ENCODE results near the gene PUM2. TPM values are rescaled to one million over a fixed set of nuclear protein-coding genes. Genes with fewer than 3 reads are reported as not detected.
A peak's percentile ranks its signal among the peaks of the same experiment; 100 is the strongest.

Gene PUM2
- total RNA-seq, 4 donors from 2014 or later = 26.0 to 36.4 (median 29.6) TPM

- Histone ChIP-seq H3K9me3 (no peaks in the 10 kb centered on the region), H3K4me1 (no peaks in the 10 kb centered on the region), H3K27me3 (no peaks in the 10 kb centered on the region), H3K36me3 (peaks cover 0 to 49% of the 10 kb centered on the region in 2 donors), H3K27ac (no peak overlapping the region), H3K4me3 (no peak overlapping the region)
- intact Hi-C loops (cut with DNase I; ENCODE audit: low total_unique reads) = no loop called here
- ATAC-seq (no peak), DNase-seq (no peak)
- in situ Hi-C loops (cut with MboI; ENCODE audit: low sequenced_read_pairs in 4 of 4) = no loop called here
- TF ChIP-seq CTCF (IDR thresholded peaks at IDR 0.05 in 4 of 5, conservative IDR thresholded peaks at IDR 0.05 in 1 of 5) (no peak), POLR2A (IDR thresholded peaks at IDR 0.05) (no peak)
Measured at GRCh38 chr2:20291846-20292408, 58.7 kb downstream of the PUM2 start.

- Histone ChIP-seq H3K4me3 (no peak overlapping the region), H3K9me3 (no peaks in the 10 kb centered on the region), H3K4me1 (no peaks in the 10 kb centered on the region), H3K36me3 (peaks cover 0 to 44% of the 10 kb centered on the region in 2 donors), H3K27ac (no peak overlapping the region), H3K27me3 (no peaks in the 10 kb centered on the region)
- intact Hi-C loops (cut with DNase I; ENCODE audit: low total_unique reads) (no loop called here), in situ Hi-C loops (cut with MboI; ENCODE audit: low sequenced_read_pairs in 4 of 4) (no loop called here)
- ATAC-seq (peak; percentile 19 to 81), DNase-seq (no peak)
- TF ChIP-seq CTCF (IDR thresholded peaks at IDR 0.05 in 4 of 5, conservative IDR thresholded peaks at IDR 0.05 in 1 of 5) = peak in 3 of 5 experiments; percentile 30 to 41 (median 37)
- no peak for TF ChIP-seq POLR2A (IDR thresholded peaks at IDR 0.05)
Measured at GRCh38 chr2:20291106-20291564, 59.5 kb downstream of the PUM2 start.

GRCh38 chr2:20288642-20289340, 61.9 kb downstream of the PUM2 start:
- H3K4me3 ChIP-seq = no peak overlapping the region
- H3K27me3 ChIP-seq = no peaks in the 10 kb centered on the region
- in situ Hi-C loops (cut with MboI; ENCODE audit: low sequenced_read_pairs in 4 of 4) = no loop called here
- DNase-seq (no peak), ATAC-seq (no peak)
- H3K4me1 ChIP-seq = no peaks in the 10 kb centered on the region
- no peaks in the 10 kb centered on the region for H3K9me3 ChIP-seq
- intact Hi-C loops (cut with DNase I; ENCODE audit: low total_unique reads) = loop anchor here (5.0 kb wide), 1 partner anchor 36 kb away; no protein-coding TSS in a partner anchor
- peaks cover 0 to 38% of the 10 kb centered on the region in 2 donors for H3K36me3 ChIP-seq
- no peak overlapping the region for H3K27ac ChIP-seq
- TF ChIP-seq CTCF (IDR thresholded peaks at IDR 0.05 in 4 of 5, conservative IDR thresholded peaks at IDR 0.05 in 1 of 5) = no peak
- TF ChIP-seq POLR2A (IDR thresholded peaks at IDR 0.05) = no peak

- ATAC-seq (no peak), DNase-seq (no peak)
- in situ Hi-C loops (cut with MboI; ENCODE audit: low sequenced_read_pairs in 4 of 4) = no loop called here
- peaks cover 0 to 5% of the 10 kb centered on the region in 2 donors for H3K4me1 ChIP-seq
- no peak overlapping the region for H3K4me3 ChIP-seq
- H3K27me3 ChIP-seq = no peaks in the 10 kb centered on the region
- H3K9me3 ChIP-seq = no peaks in the 10 kb centered on the region
- H3K27ac ChIP-seq = no peak overlapping the region
- TF ChIP-seq CTCF (IDR thresholded peaks at IDR 0.05 in 4 of 5, conservative IDR thresholded peaks at IDR 0.05 in 1 of 5) (no peak), POLR2A (IDR thresholded peaks at IDR 0.05) (no peak)
- H3K36me3 ChIP-seq = peaks cover 0 to 37% of the 10 kb centered on the region in 2 donors
- intact Hi-C loops (cut with DNase I; ENCODE audit: low total_unique reads) = no loop called here
Measured at GRCh38 chr2:20282916-20283592, 67.6 kb downstream of the PUM2 start.

Measured in gastrocnemius medialis (tissue), 4 donors.